GM18526 (cell line): Measurements from ENCODE around the gene HORMAD1.

Source experiments
- POLR2A ChIP-seq: IDR thresholded peaks from 3 replicates; pipeline ENCODE4 v1.6.1; 2011; ENCODE audit not compliant: insufficient read length; ENCODE audit errors: extremely low read depth

The HORMAD1 gene

GRCh38 chr1:150720703-150721102, at the start of gene HORMAD1:
Gene HORMAD1, minus strand, starts transcription at chr1:150720895. Its CDS starts 1,390 bp downstream, at chr1:150719505.
- TF ChIP-seq POLR2A = no peak

GRCh38 chr1:150765296-150765976, 44.7 kb upstream of the HORMAD1 start, which contains the start of gene CTSS:
Gene CTSS, minus strand, starts transcription at chr1:150765778. Its CDS starts 1,015 bp downstream, at chr1:150764763.
- TF ChIP-seq POLR2A = no peak

- TF ChIP-seq POLR2A = no peak
Observed at GRCh38 chr1:150764617-150765101, 44.0 kb upstream of the HORMAD1 start.

- TF ChIP-seq POLR2A = no peak
Observed at GRCh38 chr1:150763018-150763417, 42.3 kb upstream of the HORMAD1 start.

- no peak for TF ChIP-seq POLR2A
Observed at GRCh38 chr1:150762552-150762951, 41.9 kb upstream of the HORMAD1 start.

- no peak for TF ChIP-seq POLR2A
Observed at GRCh38 chr1:150761801-150762200, 41.1 kb upstream of the HORMAD1 start.

GRCh38 chr1:150760013-150760412, 39.3 kb upstream of the HORMAD1 start:
- no peak for TF ChIP-seq POLR2A

GRCh38 chr1:150753416-150753815, 32.7 kb upstream of the HORMAD1 start:
- TF ChIP-seq POLR2A = no peak

GRCh38 chr1:150751443-150751842, 30.7 kb upstream of the HORMAD1 start:
- no peak for TF ChIP-seq POLR2A

GRCh38 chr1:150749720-150750311, 29.1 kb upstream of the HORMAD1 start:
- TF ChIP-seq POLR2A = no peak

GRCh38 chr1:150748878-150749719, 28.4 kb upstream of the HORMAD1 start:
- TF ChIP-seq POLR2A = no peak

GRCh38 chr1:150730130-150730721, 9.5 kb upstream of the HORMAD1 start:
- no peak for TF ChIP-seq POLR2A

GRCh38 chr1:150724336-150724735, 3.6 kb upstream of the HORMAD1 start:
- no peak for TF ChIP-seq POLR2A

- no peak for TF ChIP-seq POLR2A
Observed at GRCh38 chr1:150720098-150720497, 597 bp downstream of the HORMAD1 start.

GRCh38 chr1:150718225-150718891, 2.3 kb downstream of the HORMAD1 start:
- TF ChIP-seq POLR2A = no peak
